Heart left ventricle (tissue), 16 donors: ENCODE measurements around the gene ODAD4. TPM values are rescaled to one million over a fixed set of nuclear protein-coding genes. Genes with fewer than 3 reads are reported as not detected.

Source experiments
- ATAC-seq, 4 donors: fragments of 200-7000 bp; cut with Tn5 transposase; one replicate each; pipeline ENCODE4 v1.9.1; 2020 to 2022; ENCODE audit warnings: moderate library complexity in 4 of 4, mild to moderate bottlenecking in 3 of 4, moderate number of reproducible peaks in 1 of 4
- DNase-seq, 5 donors: peaks; one replicate each; pipeline ENCODE4 v3.0.0-alpha.2; 2020
- H3K27ac ChIP-seq, 12 donors: fragments of 200-600 bp; sonication (generic) in 4 of 12; one replicate each; pipeline versions ENCODE4 v1.5.0 to v1.8.0; 2016 to 2022; ENCODE audit warnings: mild to moderate bottlenecking in 2 of 12
- H3K27me3 ChIP-seq, 9 donors: fragments of 200-600 bp; sonication (generic) in 2 of 9; one replicate each; pipeline versions ENCODE4 v1.5.1 to v1.8.0; 2016 to 2022; ENCODE audit warnings: mild to moderate bottlenecking in 3 of 9
- H3K36me3 ChIP-seq, 9 donors: fragments of 200-600 bp; sonication (generic) in 2 of 9; one replicate each; pipeline versions ENCODE4 v1.5.0 to v1.8.0; 2018 to 2022; ENCODE audit warnings: mild to moderate bottlenecking in 2 of 9
- H3K4me1 ChIP-seq, 12 donors: fragments of 200-600 bp; sonication (generic) in 4 of 12; one replicate each; pipeline versions ENCODE4 v1.5.0 to v1.8.0; 2016 to 2022; ENCODE audit warnings: mild to moderate bottlenecking in 3 of 12
- H3K4me3 ChIP-seq, 12 donors: fragments of 200-600 bp; sonication (generic) in 4 of 12; one replicate each; pipeline versions ENCODE4 v1.5.0 to v1.8.0; 2017 to 2022; ENCODE audit warnings: mild to moderate bottlenecking in 9 of 12, moderate library complexity in 4 of 12
- H3K9me3 ChIP-seq, 12 donors: fragments of 200-600 bp; sonication (generic) in 4 of 12; one replicate each; pipeline versions ENCODE4 v1.5.0 to v1.8.0; 2016 to 2022; ENCODE audit warnings: mild to moderate bottlenecking in 1 of 12
- POLR2A ChIP-seq, 2 donors: fragments of 450-650 bp; IDR thresholded peaks; one replicate each; pipeline ENCODE4 v1.6.1; 2017; ENCODE audit warnings: antibody characterized with exemption in 2 of 2, mild to moderate bottlenecking in 2 of 2, moderate library complexity in 2 of 2
- WGBS, 4 donors: extraction: QIAGEN DNeasy Blood & Tissue Kit in 2 of 4; methylation state at CpG; one replicate each; pipeline versions ENCODE4 v1.1.5 to v1.1.7; 2013 to 2018; 5-methylcytosine and 5-hydroxymethylcytosine counted together
- intact Hi-C, 10 donors: fragments of 100-400 bp; cut with DNase I; formaldehyde crosslinking; loops; one replicate each; pipeline versions ENCODE4 v1.11.1 to v1.14.2; 2022
- long read RNA-seq, 3 donors: library from polyadenylated mRNA; unstranded; transcript quantifications; one replicate each; pipeline ENCODE4 v2.0.0, GENCODE V29; 2020 to 2021
- polyA plus RNA-seq, 2 donors: library from polyadenylated mRNA; stranded (reverse); fragments of 200-250 nt; gene quantifications; one replicate each; pipeline ENCODE4 v1.2.3, GENCODE V29; 2013
- total RNA-seq, 9 donors: library from RNA; depleted of rRNA in 2 of 9; stranded (reverse); fragments of >200 nt in 2 of 9; fragmentation: NEBNext Ultra II Directional in 3 of 9; extraction: Animal tissue kit (Norgen Biotek cat#: 25700) in 3 of 9; gene quantifications; one replicate each; pipeline versions ENCODE4 v1.1.0 to v1.2.4, GENCODE V29; 2016 to 2023
- TF ChIP-seq, protein P1 (sequence below), 12 donors: fragments of 200-600 bp; sonication (generic) in 4 of 12; IDR thresholded peaks; one replicate each; pipeline versions ENCODE4 v1.5.0 to v1.8.0; 2018 to 2022; ENCODE audit warnings: antibody characterized with exemption in 12 of 12, mild to moderate bottlenecking in 5 of 12
- donor health status: ischemic (EF 13 %, LVEDD 7.1; RV severe dilation, severe dysfunction).
- donor health status: healthy with polysubstance abuse.
- donor health status: DM: no; HTN: yes; CAD: no.
- donor health status: DM: no; HTN: no; CAD: no.
- donor health status: ischemic (EF 25% LVEDD 6.9; RV normal size, moderate dysfunction).
- donor health status: ischemic (EF 25% LVEDD 5.7; RV mildly dilated, moderate dysfunction).
- donor health status: healthy.
- donor health status: DM: yes; HTN: yes; CAD: no.
- donor health status: ischemic (EF 35%, LVEDD 5.7; RV mildly dilated, moderate dysfunction).
- donor health status: nonischemic (EF 11% LVEDD 7.7; RV severe dilation, severe dysfunction).
- donor health status: DM: yes; HTN: yes; CAD: no.
- donor health status: PGD.
- donor health status: ischemic (EF 29% LVEDD 5.4; RV normal size, mild dysfunction).
- donor health status: nonischemic (EF 23%, LVEDD 6.1; RV moderate dilation, normal function).

The ODAD4 gene, protein sequence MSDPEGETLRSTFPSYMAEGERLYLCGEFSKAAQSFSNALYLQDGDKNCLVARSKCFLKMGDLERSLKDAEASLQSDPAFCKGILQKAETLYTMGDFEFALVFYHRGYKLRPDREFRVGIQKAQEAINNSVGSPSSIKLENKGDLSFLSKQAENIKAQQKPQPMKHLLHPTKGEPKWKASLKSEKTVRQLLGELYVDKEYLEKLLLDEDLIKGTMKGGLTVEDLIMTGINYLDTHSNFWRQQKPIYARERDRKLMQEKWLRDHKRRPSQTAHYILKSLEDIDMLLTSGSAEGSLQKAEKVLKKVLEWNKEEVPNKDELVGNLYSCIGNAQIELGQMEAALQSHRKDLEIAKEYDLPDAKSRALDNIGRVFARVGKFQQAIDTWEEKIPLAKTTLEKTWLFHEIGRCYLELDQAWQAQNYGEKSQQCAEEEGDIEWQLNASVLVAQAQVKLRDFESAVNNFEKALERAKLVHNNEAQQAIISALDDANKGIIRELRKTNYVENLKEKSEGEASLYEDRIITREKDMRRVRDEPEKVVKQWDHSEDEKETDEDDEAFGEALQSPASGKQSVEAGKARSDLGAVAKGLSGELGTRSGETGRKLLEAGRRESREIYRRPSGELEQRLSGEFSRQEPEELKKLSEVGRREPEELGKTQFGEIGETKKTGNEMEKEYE
- under 1 TPM in 8 of 9 donors, not detected in 1; 0.38 to 0.96 (median 0.73) TPM for total RNA-seq
- polyA plus RNA-seq: 1 to 10 TPM in 1 of 2 donors, under 1 TPM in 1; 0.69 to 1.2 TPM
- long read RNA-seq, donor 1, partial matches to known transcripts: 1 of 2 reads
- long read RNA-seq, donor 1, other reads (novel, unspliced or antisense): 1 of 2 reads
- long read RNA-seq, donor 2, partial matches to known transcripts: 0 of 1 reads
- long read RNA-seq, donor 2, other reads (novel, unspliced or antisense): 1 of 1 reads
- long read RNA-seq, donor 3, partial matches to known transcripts: 2 of 2 reads
- long read RNA-seq, donor 3, other reads (novel, unspliced or antisense): 0 of 2 reads

DNA sequence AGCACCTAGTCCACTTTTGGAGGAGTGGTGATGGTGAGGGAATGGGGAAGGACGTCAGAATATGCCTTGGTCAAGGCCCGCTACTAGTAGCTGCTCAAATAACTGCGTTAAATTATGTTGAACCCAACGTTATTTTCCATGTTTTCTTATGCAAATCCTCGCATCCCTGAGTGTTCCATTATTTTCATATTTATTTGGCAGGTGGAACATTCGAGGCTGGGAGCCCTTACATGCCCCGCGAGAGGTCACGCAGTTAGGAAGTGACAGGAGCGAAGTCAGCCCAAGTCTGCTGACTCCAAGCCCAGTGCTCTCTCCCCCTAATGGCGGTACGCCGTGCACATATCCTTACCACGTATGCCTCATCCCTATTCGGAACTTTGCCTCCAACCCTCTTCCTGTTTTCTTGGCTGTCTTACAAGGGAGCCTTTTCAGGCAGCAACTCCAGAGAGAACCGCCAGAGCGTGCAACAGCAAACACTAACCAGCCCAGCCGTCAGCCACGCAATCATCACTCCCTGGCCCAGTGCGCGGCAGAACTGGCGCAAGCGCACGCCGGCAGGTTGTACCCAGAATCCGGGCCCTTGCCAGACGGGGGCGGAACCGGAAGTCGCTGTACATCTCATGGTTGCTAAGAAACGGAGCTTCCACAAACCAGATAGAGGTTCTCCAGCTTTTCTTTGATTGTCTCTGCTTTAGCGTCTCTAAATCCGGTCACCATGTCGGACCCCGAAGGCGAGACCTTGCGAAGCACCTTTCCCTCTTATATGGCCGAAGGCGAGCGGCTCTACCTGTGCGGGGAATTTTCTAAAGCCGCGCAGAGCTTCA is at the start of gene ODAD4:
ODAD4 (plus strand) TSS at position 609 of the 824 bp plus-strand sequence; CDS start at position 716, 107 bp downstream.
- intact Hi-C loops: loop anchor here in 1 of 10 donors (2.0 kb wide), 1 partner anchor 77 kb away; no protein-coding TSS in a partner anchor
- peak within 1 kb of the TSS; percentile 65 to 95 (median 82) for H3K27ac ChIP-seq
- TF ChIP-seq POLR2A (IDR thresholded peaks at IDR 0.05): peak in 1 of 2 donors; percentile 85
- TF ChIP-seq, protein P1, sequence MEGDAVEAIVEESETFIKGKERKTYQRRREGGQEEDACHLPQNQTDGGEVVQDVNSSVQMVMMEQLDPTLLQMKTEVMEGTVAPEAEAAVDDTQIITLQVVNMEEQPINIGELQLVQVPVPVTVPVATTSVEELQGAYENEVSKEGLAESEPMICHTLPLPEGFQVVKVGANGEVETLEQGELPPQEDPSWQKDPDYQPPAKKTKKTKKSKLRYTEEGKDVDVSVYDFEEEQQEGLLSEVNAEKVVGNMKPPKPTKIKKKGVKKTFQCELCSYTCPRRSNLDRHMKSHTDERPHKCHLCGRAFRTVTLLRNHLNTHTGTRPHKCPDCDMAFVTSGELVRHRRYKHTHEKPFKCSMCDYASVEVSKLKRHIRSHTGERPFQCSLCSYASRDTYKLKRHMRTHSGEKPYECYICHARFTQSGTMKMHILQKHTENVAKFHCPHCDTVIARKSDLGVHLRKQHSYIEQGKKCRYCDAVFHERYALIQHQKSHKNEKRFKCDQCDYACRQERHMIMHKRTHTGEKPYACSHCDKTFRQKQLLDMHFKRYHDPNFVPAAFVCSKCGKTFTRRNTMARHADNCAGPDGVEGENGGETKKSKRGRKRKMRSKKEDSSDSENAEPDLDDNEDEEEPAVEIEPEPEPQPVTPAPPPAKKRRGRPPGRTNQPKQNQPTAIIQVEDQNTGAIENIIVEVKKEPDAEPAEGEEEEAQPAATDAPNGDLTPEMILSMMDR (IDR thresholded peaks at IDR 0.05): peak in 11 of 12 donors; percentile 22 to 61 (median 44)
- ATAC-seq (peak; percentile 94 to 99 (median 98)), DNase-seq (peak; percentile 96 to 99 (median 97))
- H3K4me3 ChIP-seq: peak within 1 kb of the TSS; percentile 34 to 73 (median 61)
- H3K36me3 ChIP-seq: no peaks in the 10 kb centered on the region
- H3K9me3 ChIP-seq: no peaks in the 10 kb centered on the region
- H3K4me1 ChIP-seq: peaks cover 0 to 35% (median 9%) of the 10 kb centered on the region in 12 donors
- 2 to 4% (median 2%) methylated on average over 43 of the region's 43 CpGs for WGBS, 4 donors
- no peaks in the 10 kb centered on the region for H3K27me3 ChIP-seq

DNA sequence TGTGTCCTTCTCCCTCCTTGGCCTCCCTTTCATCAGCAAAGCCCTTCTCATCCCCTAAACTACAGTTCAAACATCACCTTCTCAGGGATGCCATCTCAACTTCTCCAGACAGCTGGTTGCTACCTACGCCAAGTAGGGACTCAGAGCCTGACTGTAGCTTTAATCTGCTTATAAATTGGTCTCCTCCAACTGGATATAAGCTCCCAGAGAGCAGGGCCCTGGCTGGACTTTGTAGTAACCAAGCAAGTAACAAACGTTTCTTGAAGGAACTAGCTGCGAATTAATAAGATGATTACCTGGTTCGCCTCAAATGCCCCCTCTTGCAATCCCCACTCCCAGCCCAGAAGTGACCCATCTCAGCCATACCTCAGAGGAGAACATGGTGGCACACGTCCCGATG is 47.7 kb upstream of the ODAD4 start:
- Histone ChIP-seq H3K27me3 (no peaks in the 10 kb centered on the region), H3K4me3 (no peak overlapping the region), H3K4me1 (no peaks in the 10 kb centered on the region), H3K9me3 (no peaks in the 10 kb centered on the region), H3K36me3 (peaks cover 12 to 99% (median 90%) of the 10 kb centered on the region in 9 donors), H3K27ac (no peak overlapping the region)
- no peak for TF ChIP-seq POLR2A (IDR thresholded peaks at IDR 0.05)
- TF ChIP-seq, protein P1 (IDR thresholded peaks at IDR 0.05): no peak
- 87 to 94% (median 92%) methylated on average over 6 of the region's 6 CpGs for WGBS, 4 donors
- ATAC-seq: no peak
- no peak for DNase-seq
- intact Hi-C loops: loop anchor here in 3 of 10 donors (5.0 to 10.0 kb wide), 4 partner anchors 58 to 148 kb away; partner anchors contain the start of genes FKBP10 (in 1 of the 3), HAP1 (in 1 of the 3) and P3H4 (in 1 of the 3)

DNA sequence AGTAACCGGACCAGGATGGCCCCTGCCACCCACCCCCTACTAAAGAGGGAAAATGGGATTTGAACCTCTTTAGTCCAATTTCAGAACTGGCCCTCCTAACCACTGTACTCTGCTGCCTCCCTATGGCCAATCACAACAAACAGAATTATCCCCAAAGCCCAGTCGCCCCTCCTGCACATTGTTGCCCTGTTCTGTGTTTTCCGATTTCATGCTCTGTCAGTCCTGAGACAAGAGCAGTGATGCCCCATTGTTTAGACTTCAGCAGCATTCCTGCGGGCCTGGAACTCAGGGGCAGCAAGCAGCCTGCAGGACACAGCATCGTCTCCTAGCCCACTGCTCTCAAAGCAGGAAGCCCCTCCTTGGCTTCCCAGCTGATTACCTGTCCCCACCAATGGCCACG is 44.7 kb upstream of the ODAD4 start:
- H3K36me3 ChIP-seq: peaks cover 12 to 100% (median 94%) of the 10 kb centered on the region in 9 donors
- H3K9me3 ChIP-seq: no peaks in the 10 kb centered on the region
- H3K27ac ChIP-seq: no peak overlapping the region
- 82 to 88% (median 86%) methylated on average over 6 of the region's 6 CpGs for WGBS, 4 donors
- intact Hi-C loops: loop anchor here in 2 of 10 donors (10.0 kb wide), 3 partner anchors 61 to 151 kb away; partner anchors contain the start of genes FKBP10 (in 1 of the 2), HAP1 (in 1 of the 2) and P3H4 (in 1 of the 2)
- no peak for TF ChIP-seq POLR2A (IDR thresholded peaks at IDR 0.05)
- TF ChIP-seq, protein P1 (IDR thresholded peaks at IDR 0.05): peak in 5 of 12 donors; percentile 3 to 31 (median 14)
- ATAC-seq (no peak), DNase-seq (no peak)
- H3K4me3 ChIP-seq: no peak overlapping the region
- H3K27me3 ChIP-seq: no peaks in the 10 kb centered on the region
- H3K4me1 ChIP-seq: no peaks in the 10 kb centered on the region
